Erythroblast (primary cell): ENCODE results near the gene NKPD1.

ENCODE experiments used
- DNase-seq, 2 experiments: peaks; one replicate each; lab custom pipeline; 2025; lab: John Stamatoyannopoulos, UW
- GATA1 ChIP-seq: IDR thresholded peaks from 2 replicates; pipeline ENCODE4 v1.6.1; 2011; ENCODE audit warnings: low read depth, mild to moderate bottlenecking, control low read depth, low read length, moderate library complexity
- POLR2A ChIP-seq: IDR thresholded peaks from 2 replicates; pipeline ENCODE4 v1.6.1; 2011; ENCODE audit warnings: mild to moderate bottlenecking, low read length

The NKPD1 gene

GRCh38 chr19:45160870-45161737 lies at the start of gene NKPD1:
NKPD1 (minus strand) TSS chr19:45160982; CDS start chr19:45160150, 832 bp downstream.
- TF ChIP-seq GATA1 = no peak
- no peak for TF ChIP-seq POLR2A

GRCh38 chr19:45206328-45206727 lies 45.5 kb upstream of the NKPD1 start:
- TF ChIP-seq GATA1 = no peak
- no peak for TF ChIP-seq POLR2A

More at GRCh38 chr19:45160870-45161737, at the start of gene NKPD1:
- DNase-seq = no peak

GRCh38 chr19:45205810-45206209 lies 45.0 kb upstream of the NKPD1 start:
- TF ChIP-seq GATA1 (no peak), POLR2A (no peak)
- no peak for DNase-seq

More at GRCh38 chr19:45206328-45206727, 45.5 kb upstream of the NKPD1 start:
- DNase-seq = no peak

GRCh38 chr19:45202637-45203036 lies 41.9 kb upstream of the NKPD1 start:
- TF ChIP-seq POLR2A = no peak
- TF ChIP-seq GATA1 = no peak
- DNase-seq = no peak

GRCh38 chr19:45200568-45200967 lies 39.8 kb upstream of the NKPD1 start:
- DNase-seq = peak in 1 of 2 experiments; percentile 11
- TF ChIP-seq POLR2A (no peak), GATA1 (no peak)

GRCh38 chr19:45195764-45196163 lies 35.0 kb upstream of the NKPD1 start:
- no peak for DNase-seq
- no peak for TF ChIP-seq GATA1
- TF ChIP-seq POLR2A = no peak

- TF ChIP-seq GATA1 = no peak
- TF ChIP-seq POLR2A = no peak
- DNase-seq = no peak
These were observed 30.6 kb upstream of the NKPD1 start for GRCh38 chr19:45191375-45191774.

- no peak for DNase-seq
- TF ChIP-seq GATA1 = no peak
- TF ChIP-seq POLR2A = no peak
These were observed 29.2 kb upstream of the NKPD1 start for GRCh38 chr19:45189971-45190370.

- no peak for TF ChIP-seq GATA1
- TF ChIP-seq POLR2A = no peak
- DNase-seq = peak; percentile 31 to 53
These were observed 26.8 kb upstream of the NKPD1 start for GRCh38 chr19:45187421-45188100.

- TF ChIP-seq POLR2A (no peak), GATA1 (no peak)
- no peak for DNase-seq
These were observed 25.9 kb upstream of the NKPD1 start for GRCh38 chr19:45186509-45187334.

GRCh38 chr19:45184115-45184514 lies 23.3 kb upstream of the NKPD1 start:
- TF ChIP-seq GATA1 = no peak
- TF ChIP-seq POLR2A = no peak
- DNase-seq = no peak

GRCh38 chr19:45182758-45183157 lies 22.0 kb upstream of the NKPD1 start:
- TF ChIP-seq GATA1 (no peak), POLR2A (no peak)
- DNase-seq = no peak

- TF ChIP-seq POLR2A = no peak
- DNase-seq = no peak
These were observed 20.2 kb upstream of the NKPD1 start for GRCh38 chr19:45180936-45181335.

- peak in 1 of 2 experiments; percentile 30 for DNase-seq
- TF ChIP-seq GATA1 = no peak
- TF ChIP-seq POLR2A = no peak
These were observed 19.1 kb upstream of the NKPD1 start for GRCh38 chr19:45179892-45180370.
